A549 (cell line): ENCODE data around the gene PDGFB. TPM values are rescaled to one million over a fixed set of nuclear protein-coding genes. Genes with fewer than 3 reads are reported as not detected.

Source experiments
- ATAC-seq, 2 experiments: fragments of 200-7000 bp in 1 of 2; fragments of >200 bp in 1 of 2; cut with Nextera tagmentation in 1 of 2; cut with Tn5 transposase in 1 of 2; 3 replicates each; pipeline versions ENCODE4 v1.8.0 to v1.9.1; 2018 to 2020; ENCODE audit warnings: mild to moderate bottlenecking in 1 of 2, moderate library complexity in 1 of 2
- CTCF ChIA-PET: fragments of 300-600 bp; sonication (Branson Sonifier 250); formaldehyde crosslinking; extraction: SDS; loops from one replicate; lab custom pipeline; 2021; ENCODE audit warnings: antibody characterized with exemption, inconsistent platforms; lab: Yijun Ruan, JAX
- POLR2A ChIA-PET: fragments of 350-600 bp; formaldehyde crosslinking; extraction: SDS; loops from one replicate; lab custom pipeline; 2021; ENCODE audit warnings: antibody characterized with exemption, inconsistent platforms; lab: Yijun Ruan, JAX
- DNase-seq, 2 experiments: peaks; one replicate each; pipeline versions ENCODE4 v3.0.0 to v3.0.0-alpha.2; 2011 to 2016; ENCODE audit warnings: low read depth in 1 of 2, low spot score in 1 of 2
- FAIRE-seq: peaks from 2 replicates; lab custom pipeline; 2011; peaks lifted over from hg19 to GRCh38; lab: Jason Lieb, UNC
- H3K27ac ChIP-seq, 2 experiments: fragments of >200 bp; sonication (Bioruptor Twin); formaldehyde crosslinking; 3 replicates each; pipeline ENCODE4 v1.5.1; 2016 to 2017
- H3K4me1 ChIP-seq: fragments of >200 bp; sonication (Bioruptor Twin); formaldehyde crosslinking; 3 replicates; pipeline ENCODE4 v1.6.1; 2016
- H3K4me2 ChIP-seq: fragments of >200 bp; sonication (Bioruptor Twin); formaldehyde crosslinking; 3 replicates; pipeline ENCODE4 v1.6.1; 2016
- H3K4me3 ChIP-seq: fragments of >200 bp; sonication (Bioruptor Twin); formaldehyde crosslinking; 3 replicates; pipeline ENCODE4 v1.5.1; 2016
- H3K9me3 ChIP-seq: fragments of >200 bp; sonication (Bioruptor Twin); formaldehyde crosslinking; 3 replicates; pipeline ENCODE4 v1.6.1; 2016
- ATOH8 ChIP-seq: fragments of 250-450 bp; sonication (Bioruptor Pico); IDR thresholded peaks from 2 replicates; pipeline ENCODE4 v1.5.0; 2020; ENCODE audit warnings: low read depth, mild to moderate bottlenecking, moderate library complexity
- BCL3 ChIP-seq: fragments of >200 bp; sonication (Bioruptor Twin); formaldehyde crosslinking; IDR thresholded peaks from 3 replicates; pipeline ENCODE4 v1.6.1; 2016
- BHLHE40 ChIP-seq: IDR thresholded peaks from 2 replicates; pipeline ENCODE4 v1.6.1; 2012; ENCODE audit warnings: low read depth, low read length, inconsistent platforms
- CHD4 ChIP-seq: fragments of 200-600 bp; sonication (generic); IDR thresholded peaks from 2 replicates; pipeline ENCODE4 v1.6.1; 2016; ENCODE audit warnings: antibody characterized with exemption, mild to moderate bottlenecking, borderline replicate concordance
- E2F6 ChIP-seq: IDR thresholded peaks from 2 replicates; pipeline ENCODE4 v1.6.1; 2012; ENCODE audit warnings: low read depth, borderline replicate concordance
- EHF ChIP-seq: fragments of 250-450 bp; sonication (Bioruptor Pico); IDR thresholded peaks from 2 replicates; pipeline ENCODE4 v1.5.0; 2020; ENCODE audit warnings: mild to moderate bottlenecking
- EHMT2 ChIP-seq: fragments of 200-600 bp; sonication (generic); IDR thresholded peaks from 2 replicates; pipeline ENCODE4 v1.6.1; 2016; ENCODE audit warnings: antibody characterized with exemption, low read depth, mild to moderate bottlenecking, moderate library complexity
- ESRRA ChIP-seq: fragments of 150-350 bp; IDR thresholded peaks from 2 replicates; pipeline ENCODE4 v1.6.1; 2014; ENCODE audit warnings: mild to moderate bottlenecking, low read length, borderline replicate concordance
- FOSL2 ChIP-seq, 2 experiments: fragments of 450-650 bp in 1 of 2; fragments of >200 bp in 1 of 2; sonication (Bioruptor Twin) in 1 of 2; formaldehyde crosslinking; IDR thresholded peaks; 2 replicates each; pipeline versions ENCODE4 v1.5.0 to v1.6.1; 2016 to 2020; ENCODE audit warnings: mild to moderate bottlenecking in 1 of 2, moderate library complexity in 1 of 2
- HOXA7 ChIP-seq: fragments of 250-450 bp; sonication (Bioruptor Pico); IDR thresholded peaks from 2 replicates; pipeline ENCODE4 v1.5.0; 2020; ENCODE audit warnings: mild to moderate bottlenecking, moderate library complexity
- HOXB13 ChIP-seq: fragments of 250-450 bp; sonication (Bioruptor Pico); IDR thresholded peaks from 2 replicates; pipeline ENCODE4 v1.5.0; 2020; ENCODE audit warnings: low read depth, mild to moderate bottlenecking, moderate library complexity
- JUN ChIP-seq, 2 experiments: fragments of >200 bp; sonication (Bioruptor Twin); formaldehyde crosslinking; IDR thresholded peaks; 2 replicates in 1 of 2; 3 replicates in 1 of 2; pipeline ENCODE4 v1.6.1; 2016 to 2017
- KDM1A ChIP-seq: fragments of 200-600 bp; sonication (generic); IDR thresholded peaks from 2 replicates; pipeline ENCODE4 v1.6.1; 2016; ENCODE audit warnings: low read depth, mild to moderate bottlenecking
- MAFK ChIP-seq: fragments of 450-650 bp; IDR thresholded peaks from 2 replicates; pipeline ENCODE4 v1.6.1; 2014; ENCODE audit not compliant: partially characterized antibody
- MYC ChIP-seq: IDR thresholded peaks from 2 replicates; pipeline ENCODE4 v1.6.1; 2012; ENCODE audit warnings: mild to moderate bottlenecking, inconsistent platforms, low read length, improper control_type of control experiment, borderline replicate concordance
- NFE2L2 ChIP-seq: fragments of 150-350 bp; conservative IDR thresholded peaks from 2 replicates; pipeline ENCODE4 v1.6.1; 2014; ENCODE audit warnings: low read length
- NPAS2 ChIP-seq: fragments of 250-450 bp; sonication (Bioruptor Pico); IDR thresholded peaks from 2 replicates; pipeline ENCODE4 v1.8.0; 2022; ENCODE audit warnings: mild to moderate bottlenecking, moderate library complexity, borderline replicate concordance
- PHF8 ChIP-seq: fragments of 200-600 bp; sonication (generic); IDR thresholded peaks from 2 replicates; pipeline ENCODE4 v1.6.1; 2016; ENCODE audit warnings: low read depth, mild to moderate bottlenecking, antibody characterized with exemption, moderate library complexity, borderline replicate concordance
- POLR2AphosphoS2 ChIP-seq: conservative IDR thresholded peaks from 2 replicates; pipeline ENCODE4 v1.6.1; 2012; ENCODE audit warnings: low read length, improper control_type of control experiment, inconsistent platforms
- RARB ChIP-seq: fragments of 250-450 bp; sonication (Bioruptor Pico); IDR thresholded peaks from 2 replicates; pipeline ENCODE4 v1.8.0; 2021; ENCODE audit warnings: mild to moderate bottlenecking, moderate library complexity
- RCOR1 ChIP-seq: fragments of 150-350 bp; IDR thresholded peaks from 2 replicates; pipeline ENCODE4 v1.6.1; 2014; ENCODE audit warnings: antibody characterized with exemption, low read length, low read depth
- SREBF2 ChIP-seq: fragments of 450-650 bp; IDR thresholded peaks from 2 replicates; pipeline ENCODE4 v1.6.1; 2014; ENCODE audit warnings: mild to moderate bottlenecking, moderate library complexity
- TFCP2L1 ChIP-seq: fragments of 250-450 bp; sonication (Bioruptor Pico); IDR thresholded peaks from 2 replicates; pipeline ENCODE4 v1.5.0; 2021; ENCODE audit warnings: mild to moderate bottlenecking
- WGBS: methylation state at CpG from one replicate; pipeline ENCODE4 v1.1.6; 2017; ENCODE audit errors: missing lambda C conversion rate; 5-methylcytosine and 5-hydroxymethylcytosine counted together
- polyA plus RNA-seq, 4 experiments: library from polyadenylated mRNA; depleted of rRNA in 3 of 4; stranded (reverse); fragments of >200 nt; fragmentation: RNase III in 1 of 4; extraction: RNeasy Plus Mini Kit Qiagen cat#74134 plus additional on column Dnase treatment in 1 of 4; gene quantifications; 2 replicates in 3 of 4; 3 replicates in 1 of 4; pipeline ENCODE4 v1.2.3, GENCODE V29; 2011 to 2017
- TF ChIP-seq, protein P1 (sequence below): IDR thresholded peaks from 2 replicates; pipeline ENCODE4 v1.6.1; 2012
- TF ChIP-seq, protein P2 (sequence below): fragments of >200 bp; sonication (Bioruptor Twin); formaldehyde crosslinking; IDR thresholded peaks from 3 replicates; pipeline ENCODE4 v1.5.1; 2016
- TF ChIP-seq, protein P3 (sequence below): fragments of 250-450 bp; sonication (Bioruptor Pico); IDR thresholded peaks from 2 replicates; pipeline ENCODE4 v1.5.0; 2021; ENCODE audit warnings: mild to moderate bottlenecking, moderate library complexity, borderline replicate concordance

Gene PDGFB
- polyA plus RNA-seq, 2 of the 4 experiments (the other 2 are of a cell fraction) = 2.1 to 4.5 TPM

DNA sequence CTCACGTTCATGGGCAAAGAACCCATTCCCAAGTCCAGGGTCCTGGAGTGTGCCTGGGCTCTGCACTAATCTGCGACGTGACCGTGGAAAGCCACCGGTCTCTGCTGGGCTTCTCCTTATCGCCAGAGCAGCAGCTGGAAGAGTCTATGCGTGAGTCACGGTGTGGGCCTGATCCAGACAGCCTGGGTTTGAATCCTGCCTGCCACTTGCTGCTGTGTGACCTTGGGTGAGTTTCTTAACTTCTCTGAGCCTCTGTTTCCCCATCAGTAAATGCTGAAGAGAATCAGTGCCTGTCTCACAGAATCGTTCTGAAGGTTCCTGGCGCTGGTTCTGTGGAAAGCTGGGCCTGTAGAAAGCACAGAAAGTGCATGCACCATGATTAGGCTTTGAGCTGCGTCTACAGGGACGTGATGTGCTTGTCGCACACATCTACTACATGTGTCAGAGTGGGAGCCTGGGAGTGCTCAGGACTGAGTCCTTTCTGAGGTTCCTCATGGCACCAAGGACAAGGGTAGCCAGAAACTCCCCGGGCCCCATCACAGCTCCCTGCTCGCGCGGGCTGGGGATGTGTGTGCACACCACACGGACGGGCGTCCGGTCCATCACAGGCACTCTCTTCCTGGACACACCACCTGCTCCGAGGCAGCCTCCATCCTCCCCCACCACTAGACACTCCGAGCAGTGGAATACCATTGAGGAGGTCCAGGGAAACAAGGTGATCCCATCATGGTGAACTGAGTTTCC is 20.5 kb upstream of the PDGFB start:
- WGBS = 81% methylated on average over 18 of the region's 23 CpGs
- Histone ChIP-seq H3K4me1 (no peaks in the 10 kb centered on the region), H3K4me2 (no peak overlapping the region), H3K4me3 (no peak overlapping the region), H3K27ac (no peak overlapping the region), H3K9me3 (peaks cover 8% of the 10 kb centered on the region; the same call in 1 of the 3 replicates)
- ATAC-seq (no peak), DNase-seq (no peak), FAIRE-seq (no peak)
- no peak for TF ChIP-seq JUN (IDR thresholded peaks at IDR 0.05)
- TF ChIP-seq, protein P1, sequence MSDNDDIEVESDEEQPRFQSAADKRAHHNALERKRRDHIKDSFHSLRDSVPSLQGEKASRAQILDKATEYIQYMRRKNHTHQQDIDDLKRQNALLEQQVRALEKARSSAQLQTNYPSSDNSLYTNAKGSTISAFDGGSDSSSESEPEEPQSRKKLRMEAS = no peak
- TF ChIP-seq NFE2L2 = no peak
- TF ChIP-seq PHF8 = no peak
- no peak for TF ChIP-seq MYC
- TF ChIP-seq BHLHE40 = no peak
- no peak for TF ChIP-seq SREBF2
- no peak for TF ChIP-seq CHD4
- TF ChIP-seq, protein P2, sequence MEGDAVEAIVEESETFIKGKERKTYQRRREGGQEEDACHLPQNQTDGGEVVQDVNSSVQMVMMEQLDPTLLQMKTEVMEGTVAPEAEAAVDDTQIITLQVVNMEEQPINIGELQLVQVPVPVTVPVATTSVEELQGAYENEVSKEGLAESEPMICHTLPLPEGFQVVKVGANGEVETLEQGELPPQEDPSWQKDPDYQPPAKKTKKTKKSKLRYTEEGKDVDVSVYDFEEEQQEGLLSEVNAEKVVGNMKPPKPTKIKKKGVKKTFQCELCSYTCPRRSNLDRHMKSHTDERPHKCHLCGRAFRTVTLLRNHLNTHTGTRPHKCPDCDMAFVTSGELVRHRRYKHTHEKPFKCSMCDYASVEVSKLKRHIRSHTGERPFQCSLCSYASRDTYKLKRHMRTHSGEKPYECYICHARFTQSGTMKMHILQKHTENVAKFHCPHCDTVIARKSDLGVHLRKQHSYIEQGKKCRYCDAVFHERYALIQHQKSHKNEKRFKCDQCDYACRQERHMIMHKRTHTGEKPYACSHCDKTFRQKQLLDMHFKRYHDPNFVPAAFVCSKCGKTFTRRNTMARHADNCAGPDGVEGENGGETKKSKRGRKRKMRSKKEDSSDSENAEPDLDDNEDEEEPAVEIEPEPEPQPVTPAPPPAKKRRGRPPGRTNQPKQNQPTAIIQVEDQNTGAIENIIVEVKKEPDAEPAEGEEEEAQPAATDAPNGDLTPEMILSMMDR = no peak
- TF ChIP-seq ATOH8 (CRISPR knock-in tag) = no peak
- TF ChIP-seq POLR2AphosphoS2 = no peak
- no peak for TF ChIP-seq HOXA7 (CRISPR knock-in tag)
- no peak for TF ChIP-seq E2F6
- TF ChIP-seq HOXB13 = no peak
- TF ChIP-seq TFCP2L1 (CRISPR knock-in tag) = no peak
- no peak for TF ChIP-seq ESRRA
- ChIA-PET CTCF (interaction anchor here (0.7 to 1.5 kb wide), 2 partner anchors 10 to 12 kb away, joined by 3 read pairs; no protein-coding TSS in a partner anchor), POLR2A (no interaction called here)

DNA sequence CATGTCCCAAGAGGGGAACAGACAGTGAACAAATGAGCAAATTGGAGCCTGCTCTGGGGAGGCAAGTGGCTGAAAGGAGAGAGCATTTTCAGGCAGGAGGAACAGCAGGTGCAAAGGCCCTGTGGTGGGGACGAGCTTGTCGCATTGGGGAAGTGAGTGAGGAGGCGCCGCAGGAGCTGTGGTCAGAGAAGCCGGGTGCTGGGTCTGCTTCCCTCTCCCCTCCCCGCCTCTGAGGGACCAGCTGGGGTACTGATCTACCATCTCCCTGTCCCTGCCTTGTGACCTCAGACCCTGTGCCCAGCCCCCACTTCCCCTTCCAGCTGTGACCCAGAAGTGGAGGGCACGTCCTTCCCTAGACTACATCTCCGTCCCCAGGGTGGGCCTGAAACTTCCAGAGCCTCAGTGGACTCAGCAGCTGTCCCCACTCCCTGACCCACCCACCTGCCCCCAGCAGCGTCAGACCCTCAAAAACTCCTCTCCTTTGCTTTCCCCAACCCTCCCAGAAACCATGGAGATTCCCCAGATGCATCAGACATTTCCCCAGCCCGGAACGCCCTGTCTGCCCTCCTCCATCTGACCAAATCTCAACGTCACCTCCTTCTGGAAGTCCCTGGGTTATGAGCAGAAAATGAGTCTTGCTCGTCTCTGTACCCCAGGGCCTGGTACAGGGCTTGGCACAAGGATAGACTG is 19.7 kb upstream of the PDGFB start:
- no peak overlapping the region for H3K27ac ChIP-seq
- TF ChIP-seq FOSL2 (IDR thresholded peaks at IDR 0.05) (no peak), FOSL2 (CRISPR knock-in tag; IDR thresholded peaks at IDR 0.05) (no peak), CHD4 (no peak), E2F6 (no peak), EHF (CRISPR knock-in tag) (no peak), HOXA7 (CRISPR knock-in tag) (no peak), RARB (CRISPR knock-in tag) (no peak), ESRRA (no peak), MAFK (no peak), EHMT2 (no peak), PHF8 (no peak), BHLHE40 (no peak), BCL3 (no peak), RCOR1 (no peak), NPAS2 (no peak), KDM1A (no peak), JUN (IDR thresholded peaks at IDR 0.05) (no peak)
- TF ChIP-seq, protein P3, sequence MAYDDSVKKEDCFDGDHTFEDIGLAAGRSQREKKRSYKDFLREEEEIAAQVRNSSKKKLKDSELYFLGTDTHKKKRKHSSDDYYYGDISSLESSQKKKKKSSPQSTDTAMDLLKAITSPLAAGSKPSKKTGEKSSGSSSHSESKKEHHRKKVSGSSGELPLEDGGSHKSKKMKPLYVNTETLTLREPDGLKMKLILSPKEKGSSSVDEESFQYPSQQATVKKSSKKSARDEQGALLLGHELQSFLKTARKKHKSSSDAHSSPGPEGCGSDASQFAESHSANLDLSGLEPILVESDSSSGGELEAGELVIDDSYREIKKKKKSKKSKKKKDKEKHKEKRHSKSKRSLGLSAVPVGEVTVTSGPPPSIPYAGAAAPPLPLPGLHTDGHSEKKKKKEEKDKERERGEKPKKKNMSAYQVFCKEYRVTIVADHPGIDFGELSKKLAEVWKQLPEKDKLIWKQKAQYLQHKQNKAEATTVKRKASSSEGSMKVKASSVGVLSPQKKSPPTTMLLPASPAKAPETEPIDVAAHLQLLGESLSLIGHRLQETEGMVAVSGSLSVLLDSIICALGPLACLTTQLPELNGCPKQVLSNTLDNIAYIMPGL = no peak
- TF ChIP-seq, all 56 proteins: peak for 0
- FAIRE-seq = no peak
- Histone ChIP-seq H3K4me2 (no peak overlapping the region), H3K4me1 (0 out of 3 replicates have a peak, but pooled peaks cover under 1% of the 10 kb centered on the region), H3K9me3 (peaks cover 8% of the 10 kb centered on the region; the same call in 1 of the 3 replicates), H3K4me3 (no peak overlapping the region)
- ChIA-PET POLR2A (no interaction called here), CTCF (interaction anchor here (0.7 to 1.5 kb wide), 4 partner anchors 9 to 26 kb away, joined by 3 to 4 read pairs (median 3); no protein-coding TSS in a partner anchor)
- ATAC-seq = no peak
- WGBS = 78% methylated on average over 13 of the region's 13 CpGs
- no peak for DNase-seq
